ENCODE results near the gene COQ5. TPM values are rescaled to one million over a fixed set of nuclear protein-coding genes. Genes with fewer than 3 reads are reported as not detected.

COQ5 gene
- total RNA-seq, 1 experiment from 2014 or later: 35.1 TPM

DNA sequence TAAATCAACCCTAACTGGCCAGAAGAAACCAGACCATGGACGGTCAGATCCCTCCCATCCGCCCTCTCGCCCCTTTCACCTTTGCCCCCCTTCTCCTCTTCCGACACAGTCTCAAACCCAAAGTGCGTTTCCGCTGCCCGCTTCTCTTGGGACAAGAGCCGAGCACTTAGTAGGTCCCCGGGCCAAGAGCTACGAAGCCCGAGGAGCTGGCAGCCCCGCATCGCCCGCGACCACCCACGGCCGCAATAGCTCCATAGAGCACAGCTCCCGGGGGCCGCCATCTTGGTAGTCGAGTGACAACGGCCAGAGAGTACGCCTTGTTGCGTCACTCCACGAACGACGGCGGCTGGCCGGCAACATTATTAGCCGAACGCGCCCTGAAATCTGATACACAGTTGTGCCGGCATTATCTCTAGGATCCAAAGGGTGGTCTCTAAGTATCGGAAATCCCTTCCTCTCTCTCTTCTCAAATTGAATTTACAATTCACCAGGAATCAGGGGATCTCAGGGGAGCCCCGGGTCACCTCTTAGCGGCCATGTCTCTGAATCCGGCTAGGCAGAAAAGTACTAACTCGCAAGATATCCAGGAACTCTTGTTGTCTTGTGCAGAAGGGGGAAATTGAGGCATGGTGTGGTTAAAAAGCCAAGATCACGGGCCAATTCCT is at the start of gene COQ5 (continued):
- TF ChIP-seq, protein P1, sequence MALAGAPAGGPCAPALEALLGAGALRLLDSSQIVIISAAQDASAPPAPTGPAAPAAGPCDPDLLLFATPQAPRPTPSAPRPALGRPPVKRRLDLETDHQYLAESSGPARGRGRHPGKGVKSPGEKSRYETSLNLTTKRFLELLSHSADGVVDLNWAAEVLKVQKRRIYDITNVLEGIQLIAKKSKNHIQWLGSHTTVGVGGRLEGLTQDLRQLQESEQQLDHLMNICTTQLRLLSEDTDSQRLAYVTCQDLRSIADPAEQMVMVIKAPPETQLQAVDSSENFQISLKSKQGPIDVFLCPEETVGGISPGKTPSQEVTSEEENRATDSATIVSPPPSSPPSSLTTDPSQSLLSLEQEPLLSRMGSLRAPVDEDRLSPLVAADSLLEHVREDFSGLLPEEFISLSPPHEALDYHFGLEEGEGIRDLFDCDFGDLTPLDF (CRISPR knock-in tag; IDR thresholded peaks at IDR 0.05): no peak
- TF ChIP-seq, protein P2, sequence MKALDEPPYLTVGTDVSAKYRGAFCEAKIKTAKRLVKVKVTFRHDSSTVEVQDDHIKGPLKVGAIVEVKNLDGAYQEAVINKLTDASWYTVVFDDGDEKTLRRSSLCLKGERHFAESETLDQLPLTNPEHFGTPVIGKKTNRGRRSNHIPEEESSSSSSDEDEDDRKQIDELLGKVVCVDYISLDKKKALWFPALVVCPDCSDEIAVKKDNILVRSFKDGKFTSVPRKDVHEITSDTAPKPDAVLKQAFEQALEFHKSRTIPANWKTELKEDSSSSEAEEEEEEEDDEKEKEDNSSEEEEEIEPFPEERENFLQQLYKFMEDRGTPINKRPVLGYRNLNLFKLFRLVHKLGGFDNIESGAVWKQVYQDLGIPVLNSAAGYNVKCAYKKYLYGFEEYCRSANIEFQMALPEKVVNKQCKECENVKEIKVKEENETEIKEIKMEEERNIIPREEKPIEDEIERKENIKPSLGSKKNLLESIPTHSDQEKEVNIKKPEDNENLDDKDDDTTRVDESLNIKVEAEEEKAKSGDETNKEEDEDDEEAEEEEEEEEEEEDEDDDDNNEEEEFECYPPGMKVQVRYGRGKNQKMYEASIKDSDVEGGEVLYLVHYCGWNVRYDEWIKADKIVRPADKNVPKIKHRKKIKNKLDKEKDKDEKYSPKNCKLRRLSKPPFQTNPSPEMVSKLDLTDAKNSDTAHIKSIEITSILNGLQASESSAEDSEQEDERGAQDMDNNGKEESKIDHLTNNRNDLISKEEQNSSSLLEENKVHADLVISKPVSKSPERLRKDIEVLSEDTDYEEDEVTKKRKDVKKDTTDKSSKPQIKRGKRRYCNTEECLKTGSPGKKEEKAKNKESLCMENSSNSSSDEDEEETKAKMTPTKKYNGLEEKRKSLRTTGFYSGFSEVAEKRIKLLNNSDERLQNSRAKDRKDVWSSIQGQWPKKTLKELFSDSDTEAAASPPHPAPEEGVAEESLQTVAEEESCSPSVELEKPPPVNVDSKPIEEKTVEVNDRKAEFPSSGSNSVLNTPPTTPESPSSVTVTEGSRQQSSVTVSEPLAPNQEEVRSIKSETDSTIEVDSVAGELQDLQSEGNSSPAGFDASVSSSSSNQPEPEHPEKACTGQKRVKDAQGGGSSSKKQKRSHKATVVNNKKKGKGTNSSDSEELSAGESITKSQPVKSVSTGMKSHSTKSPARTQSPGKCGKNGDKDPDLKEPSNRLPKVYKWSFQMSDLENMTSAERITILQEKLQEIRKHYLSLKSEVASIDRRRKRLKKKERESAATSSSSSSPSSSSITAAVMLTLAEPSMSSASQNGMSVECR (CRISPR knock-in tag; IDR thresholded peaks at IDR 0.05; ENCODE audit: borderline replicate concordance): peak; percentile 57; the same call in 1 of the 2 replicates
- TF ChIP-seq CBFB (CRISPR knock-in tag; IDR thresholded peaks at IDR 0.05; ENCODE audit: low read depth) (no peak), ZBTB21 (CRISPR knock-in tag; IDR thresholded peaks at IDR 0.05; ENCODE audit: borderline replicate concordance) (peak; percentile 85; the same call in 1 of the 2 replicates), ZNF219 (CRISPR knock-in tag; IDR thresholded peaks at IDR 0.05; ENCODE audit: borderline replicate concordance) (no peak), ZNF416 (CRISPR knock-in tag; IDR thresholded peaks at IDR 0.05) (no peak), HMGA2 (CRISPR knock-in tag; IDR thresholded peaks at IDR 0.05) (no peak), ELF4 (CRISPR knock-in tag; IDR thresholded peaks at IDR 0.05; ENCODE audit: low read depth) (no peak)
- TF ChIP-seq, protein P3, sequence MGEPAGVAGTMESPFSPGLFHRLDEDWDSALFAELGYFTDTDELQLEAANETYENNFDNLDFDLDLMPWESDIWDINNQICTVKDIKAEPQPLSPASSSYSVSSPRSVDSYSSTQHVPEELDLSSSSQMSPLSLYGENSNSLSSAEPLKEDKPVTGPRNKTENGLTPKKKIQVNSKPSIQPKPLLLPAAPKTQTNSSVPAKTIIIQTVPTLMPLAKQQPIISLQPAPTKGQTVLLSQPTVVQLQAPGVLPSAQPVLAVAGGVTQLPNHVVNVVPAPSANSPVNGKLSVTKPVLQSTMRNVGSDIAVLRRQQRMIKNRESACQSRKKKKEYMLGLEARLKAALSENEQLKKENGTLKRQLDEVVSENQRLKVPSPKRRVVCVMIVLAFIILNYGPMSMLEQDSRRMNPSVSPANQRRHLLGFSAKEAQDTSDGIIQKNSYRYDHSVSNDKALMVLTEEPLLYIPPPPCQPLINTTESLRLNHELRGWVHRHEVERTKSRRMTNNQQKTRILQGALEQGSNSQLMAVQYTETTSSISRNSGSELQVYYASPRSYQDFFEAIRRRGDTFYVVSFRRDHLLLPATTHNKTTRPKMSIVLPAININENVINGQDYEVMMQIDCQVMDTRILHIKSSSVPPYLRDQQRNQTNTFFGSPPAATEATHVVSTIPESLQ (CRISPR knock-in tag; IDR thresholded peaks at IDR 0.05): no peak
- TF ChIP-seq, protein P4, sequence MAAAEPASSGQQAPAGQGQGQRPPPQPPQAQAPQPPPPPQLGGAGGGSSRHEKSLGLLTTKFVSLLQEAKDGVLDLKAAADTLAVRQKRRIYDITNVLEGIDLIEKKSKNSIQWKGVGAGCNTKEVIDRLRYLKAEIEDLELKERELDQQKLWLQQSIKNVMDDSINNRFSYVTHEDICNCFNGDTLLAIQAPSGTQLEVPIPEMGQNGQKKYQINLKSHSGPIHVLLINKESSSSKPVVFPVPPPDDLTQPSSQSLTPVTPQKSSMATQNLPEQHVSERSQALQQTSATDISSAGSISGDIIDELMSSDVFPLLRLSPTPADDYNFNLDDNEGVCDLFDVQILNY (CRISPR knock-in tag; IDR thresholded peaks at IDR 0.05): no peak
- TF ChIP-seq, protein P5, sequence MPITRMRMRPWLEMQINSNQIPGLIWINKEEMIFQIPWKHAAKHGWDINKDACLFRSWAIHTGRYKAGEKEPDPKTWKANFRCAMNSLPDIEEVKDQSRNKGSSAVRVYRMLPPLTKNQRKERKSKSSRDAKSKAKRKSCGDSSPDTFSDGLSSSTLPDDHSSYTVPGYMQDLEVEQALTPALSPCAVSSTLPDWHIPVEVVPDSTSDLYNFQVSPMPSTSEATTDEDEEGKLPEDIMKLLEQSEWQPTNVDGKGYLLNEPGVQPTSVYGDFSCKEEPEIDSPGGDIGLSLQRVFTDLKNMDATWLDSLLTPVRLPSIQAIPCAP (CRISPR knock-in tag; IDR thresholded peaks at IDR 0.05): no peak

DNA sequence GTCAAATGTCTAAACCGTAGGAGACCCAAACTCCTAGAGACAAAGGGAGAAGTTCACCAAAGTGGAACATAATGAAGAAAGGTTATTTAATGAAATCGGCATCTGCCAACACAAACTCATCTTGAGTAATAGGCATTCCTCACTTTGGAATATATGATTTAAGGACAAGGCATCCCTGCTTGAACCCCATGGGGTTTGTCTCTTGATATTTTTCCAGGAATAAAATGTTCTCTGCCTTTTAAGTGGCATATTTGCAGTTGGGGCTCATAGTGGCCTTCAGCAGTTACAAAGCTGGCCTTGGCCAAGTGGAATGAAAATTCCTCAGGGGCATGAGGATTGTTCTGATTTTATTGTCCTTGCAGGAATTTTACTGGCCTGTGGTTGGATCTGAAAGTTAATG is 45.1 kb upstream of the COQ5 start:
- ATAC-seq (no peak), DNase-seq (ENCODE audit: low spot score) (no peak)
- Mint-ChIP-seq H3K36me3 (peaks cover 81% of the 10 kb centered on the region), H3K4me3 (no peak overlapping the region), H3K27me3 (ENCODE audit: low read depth) (no peaks in the 10 kb centered on the region), H3K27ac (peak overlapping the region; percentile 82), H3K9me3 (no peaks in the 10 kb centered on the region), H3K4me1 (no peaks in the 10 kb centered on the region)
- ChIA-PET POLR2A (no interaction called here), CTCF (no interaction called here)
- no peak for TF ChIP-seq OVOL2 (CRISPR knock-in tag; IDR thresholded peaks at IDR 0.05; ENCODE audit: borderline replicate concordance)
- TF ChIP-seq, protein P6, sequence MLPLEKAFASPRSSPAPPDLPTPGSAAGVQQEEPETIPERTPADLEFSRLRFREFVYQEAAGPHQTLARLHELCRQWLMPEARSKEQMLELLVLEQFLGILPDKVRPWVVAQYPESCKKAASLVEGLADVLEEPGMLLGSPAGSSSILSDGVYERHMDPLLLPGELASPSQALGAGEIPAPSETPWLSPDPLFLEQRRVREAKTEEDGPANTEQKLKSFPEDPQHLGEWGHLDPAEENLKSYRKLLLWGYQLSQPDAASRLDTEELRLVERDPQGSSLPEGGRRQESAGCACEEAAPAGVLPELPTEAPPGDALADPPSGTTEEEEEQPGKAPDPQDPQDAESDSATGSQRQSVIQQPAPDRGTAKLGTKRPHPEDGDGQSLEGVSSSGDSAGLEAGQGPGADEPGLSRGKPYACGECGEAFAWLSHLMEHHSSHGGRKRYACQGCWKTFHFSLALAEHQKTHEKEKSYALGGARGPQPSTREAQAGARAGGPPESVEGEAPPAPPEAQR (CRISPR knock-in tag; IDR thresholded peaks at IDR 0.05): no peak
- TF ChIP-seq RELA (CRISPR knock-in tag; IDR thresholded peaks at IDR 0.05; ENCODE audit: borderline replicate concordance): no peak
- no peak for TF ChIP-seq IRF2 (CRISPR knock-in tag; IDR thresholded peaks at IDR 0.05; ENCODE audit: borderline replicate concordance, low read depth)
- no peak for TF ChIP-seq ZNF423 (CRISPR knock-in tag; IDR thresholded peaks at IDR 0.05)
- TF ChIP-seq, protein P7, sequence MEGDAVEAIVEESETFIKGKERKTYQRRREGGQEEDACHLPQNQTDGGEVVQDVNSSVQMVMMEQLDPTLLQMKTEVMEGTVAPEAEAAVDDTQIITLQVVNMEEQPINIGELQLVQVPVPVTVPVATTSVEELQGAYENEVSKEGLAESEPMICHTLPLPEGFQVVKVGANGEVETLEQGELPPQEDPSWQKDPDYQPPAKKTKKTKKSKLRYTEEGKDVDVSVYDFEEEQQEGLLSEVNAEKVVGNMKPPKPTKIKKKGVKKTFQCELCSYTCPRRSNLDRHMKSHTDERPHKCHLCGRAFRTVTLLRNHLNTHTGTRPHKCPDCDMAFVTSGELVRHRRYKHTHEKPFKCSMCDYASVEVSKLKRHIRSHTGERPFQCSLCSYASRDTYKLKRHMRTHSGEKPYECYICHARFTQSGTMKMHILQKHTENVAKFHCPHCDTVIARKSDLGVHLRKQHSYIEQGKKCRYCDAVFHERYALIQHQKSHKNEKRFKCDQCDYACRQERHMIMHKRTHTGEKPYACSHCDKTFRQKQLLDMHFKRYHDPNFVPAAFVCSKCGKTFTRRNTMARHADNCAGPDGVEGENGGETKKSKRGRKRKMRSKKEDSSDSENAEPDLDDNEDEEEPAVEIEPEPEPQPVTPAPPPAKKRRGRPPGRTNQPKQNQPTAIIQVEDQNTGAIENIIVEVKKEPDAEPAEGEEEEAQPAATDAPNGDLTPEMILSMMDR (IDR thresholded peaks at IDR 0.05): no peak
- TF ChIP-seq MYBL2 (CRISPR knock-in tag; IDR thresholded peaks at IDR 0.05): no peak
- no peak for TF ChIP-seq ATF1 (CRISPR knock-in tag; IDR thresholded peaks at IDR 0.05)
- TF ChIP-seq, protein P8, sequence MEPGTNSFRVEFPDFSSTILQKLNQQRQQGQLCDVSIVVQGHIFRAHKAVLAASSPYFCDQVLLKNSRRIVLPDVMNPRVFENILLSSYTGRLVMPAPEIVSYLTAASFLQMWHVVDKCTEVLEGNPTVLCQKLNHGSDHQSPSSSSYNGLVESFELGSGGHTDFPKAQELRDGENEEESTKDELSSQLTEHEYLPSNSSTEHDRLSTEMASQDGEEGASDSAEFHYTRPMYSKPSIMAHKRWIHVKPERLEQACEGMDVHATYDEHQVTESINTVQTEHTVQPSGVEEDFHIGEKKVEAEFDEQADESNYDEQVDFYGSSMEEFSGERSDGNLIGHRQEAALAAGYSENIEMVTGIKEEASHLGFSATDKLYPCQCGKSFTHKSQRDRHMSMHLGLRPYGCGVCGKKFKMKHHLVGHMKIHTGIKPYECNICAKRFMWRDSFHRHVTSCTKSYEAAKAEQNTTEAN (CRISPR knock-in tag; IDR thresholded peaks at IDR 0.05): no peak
